HG03097 (cell line): ENCODE results near the gene GUCA1C.

ENCODE experiments used
- ATAC-seq: cut with Tn5 transposase; IDR thresholded peaks from one replicate; pipeline ENCODE4 v1.9.1; 2021; ENCODE audit not compliant: unreplicated experiment, low FRiP score

GUCA1C gene

DNA sequence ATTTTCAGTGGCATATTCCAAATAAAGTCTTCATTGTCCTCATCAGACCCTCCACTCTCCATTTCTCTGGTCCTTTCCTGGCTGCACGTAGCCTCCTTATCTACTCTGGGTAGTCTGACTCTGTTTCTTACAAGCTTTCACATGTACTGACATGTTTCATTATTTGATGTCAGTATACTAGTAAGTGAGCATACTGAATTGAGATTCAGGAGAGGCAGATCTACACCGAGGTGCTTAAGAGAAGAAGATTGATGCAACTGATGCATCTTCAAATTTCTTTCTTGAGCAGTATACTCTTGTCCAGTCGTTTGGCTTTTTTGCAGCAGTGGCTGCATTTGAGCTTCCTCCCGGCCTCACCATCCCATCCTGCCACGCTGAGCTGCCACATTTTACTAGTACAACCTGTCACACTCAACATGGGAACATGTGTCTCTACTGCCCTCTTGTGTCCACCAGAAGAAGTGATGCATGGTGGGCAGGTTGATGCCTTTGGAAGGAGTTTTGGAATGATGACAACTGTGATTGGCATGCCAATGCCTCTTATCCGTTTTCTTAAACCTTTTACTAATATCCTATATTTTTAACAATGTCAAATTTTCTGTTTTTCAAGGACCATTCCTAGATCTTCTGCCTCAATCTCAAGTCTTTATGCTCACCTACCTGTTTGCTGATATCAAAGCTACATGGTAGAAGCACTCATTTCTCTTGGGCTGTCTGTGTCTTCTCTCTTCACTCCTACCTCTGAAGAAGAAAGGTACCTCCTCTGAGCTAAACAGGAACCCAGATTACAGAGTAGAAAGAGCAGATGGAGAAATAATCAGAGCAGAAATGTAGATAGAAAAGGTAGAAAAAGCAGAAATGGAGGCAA lies 38.7 kb downstream of the GUCA1C start:
- peak; percentile 95 for ATAC-seq

DNA sequence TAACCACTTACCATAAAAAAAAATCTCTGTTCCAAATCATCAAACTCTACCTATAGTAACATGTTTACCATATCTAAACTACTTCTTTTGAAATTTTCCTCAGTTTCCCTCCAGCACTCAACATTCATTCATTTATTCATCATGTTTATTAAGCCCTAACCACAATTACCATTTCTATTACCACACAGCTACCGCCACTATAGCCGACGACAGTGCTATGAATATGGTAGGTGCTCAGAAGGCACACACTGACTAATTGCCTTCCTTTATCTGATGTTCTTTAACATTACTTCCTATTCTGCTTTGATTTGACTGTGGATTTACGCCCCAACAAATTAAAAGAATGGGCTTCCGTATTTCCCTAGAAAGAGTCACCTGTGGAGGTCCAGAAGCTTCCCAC lies 43.9 kb downstream of the GUCA1C start:
- no peak for ATAC-seq

DNA sequence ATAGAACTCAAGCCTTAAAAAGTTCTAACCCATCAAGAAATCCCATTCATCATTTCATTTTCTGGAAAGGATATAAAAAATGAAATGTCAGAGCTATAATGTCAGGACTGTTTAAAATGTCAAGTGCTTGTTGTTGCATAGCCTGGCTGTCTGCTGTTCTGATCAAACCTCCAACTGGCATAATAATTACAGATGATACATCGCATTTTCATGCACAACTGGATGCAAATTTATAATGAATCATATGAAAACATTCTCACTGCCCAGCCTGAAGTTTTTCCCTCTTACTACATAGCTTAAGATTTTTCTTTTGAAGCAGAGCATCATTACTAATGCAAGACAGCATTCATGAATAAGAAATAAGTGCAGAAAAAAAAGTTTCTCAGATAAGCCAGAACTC lies 46.5 kb downstream of the GUCA1C start:
- no peak for ATAC-seq

DNA sequence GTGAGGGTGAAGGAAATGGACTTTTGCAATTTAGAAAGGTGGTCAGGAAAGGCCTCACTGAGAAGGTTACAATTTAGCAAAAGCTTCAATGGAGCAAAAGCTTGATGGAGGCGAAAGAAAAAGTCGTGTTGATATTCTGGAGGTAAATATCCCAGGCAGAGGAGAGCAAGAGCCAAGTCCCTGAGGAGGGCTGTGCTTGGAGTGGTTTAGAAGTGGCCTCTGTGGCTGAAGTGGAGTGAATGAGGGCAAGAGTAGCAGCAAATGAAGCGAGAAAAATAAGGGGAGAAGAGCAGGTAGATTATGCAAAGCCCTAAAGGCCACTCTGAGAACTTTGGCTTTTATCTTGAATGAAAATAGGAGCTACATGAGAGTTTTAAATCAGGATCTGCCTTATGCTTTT lies 54.1 kb downstream of the GUCA1C start:
- ATAC-seq: no peak

DNA sequence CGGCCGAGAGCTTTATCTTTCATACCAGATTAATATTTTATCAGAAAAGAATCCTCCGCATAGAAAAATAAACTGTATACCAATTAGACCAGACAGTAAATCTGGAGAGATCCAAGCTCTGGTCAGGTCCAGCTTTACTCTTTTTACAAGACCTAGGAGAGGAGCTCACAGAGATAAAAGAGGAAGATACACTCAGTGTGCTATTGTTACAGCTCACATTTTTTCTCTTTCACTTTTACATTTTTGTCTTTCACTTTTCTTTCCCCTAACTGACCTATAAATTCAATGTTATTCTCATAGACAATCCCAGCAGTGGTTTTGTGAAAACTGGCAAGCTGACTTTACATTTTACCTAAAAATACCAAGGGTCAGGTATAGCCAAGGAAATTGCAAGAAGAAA lies 55.8 kb downstream of the GUCA1C start:
- peak; percentile 82 for ATAC-seq

DNA sequence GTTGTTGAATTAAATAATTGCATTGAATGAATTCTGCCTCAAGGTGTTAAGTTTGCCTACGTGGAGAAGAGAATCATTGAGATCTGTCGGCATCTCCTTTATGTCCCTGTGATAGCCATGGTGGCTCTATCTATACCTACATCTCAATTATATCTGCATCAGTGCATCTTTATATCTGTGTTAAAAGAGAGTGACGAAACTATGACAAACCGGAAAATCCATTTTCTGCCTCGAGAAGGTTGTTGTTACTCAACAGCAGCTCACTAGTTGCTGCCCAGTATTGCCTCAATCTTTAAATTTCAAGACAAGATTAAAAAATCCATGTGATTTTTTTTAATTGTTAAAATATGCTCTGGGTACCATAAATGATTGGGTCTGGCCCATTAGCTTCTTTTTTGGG lies 58.7 kb downstream of the GUCA1C start:
- no peak for ATAC-seq

DNA sequence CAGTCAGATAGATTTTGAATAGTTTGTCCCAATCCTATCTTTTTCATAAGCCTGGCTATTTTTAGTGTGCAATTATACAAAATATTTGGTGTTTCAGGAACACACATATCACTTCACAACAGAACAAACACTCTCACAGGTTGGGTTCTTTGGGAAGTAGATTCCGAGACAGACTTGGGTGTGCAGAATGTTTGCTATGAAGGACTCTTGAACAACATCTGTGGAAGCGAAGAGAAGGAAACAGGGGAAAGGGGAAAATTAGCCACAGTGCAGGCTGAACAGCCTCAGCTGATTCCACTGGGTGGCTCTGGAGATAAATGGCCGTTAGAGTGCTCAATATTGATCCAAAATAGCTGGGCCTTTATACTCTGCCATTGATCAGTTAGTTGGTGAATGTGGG lies 61.8 kb downstream of the GUCA1C start:
- ATAC-seq: no peak

DNA sequence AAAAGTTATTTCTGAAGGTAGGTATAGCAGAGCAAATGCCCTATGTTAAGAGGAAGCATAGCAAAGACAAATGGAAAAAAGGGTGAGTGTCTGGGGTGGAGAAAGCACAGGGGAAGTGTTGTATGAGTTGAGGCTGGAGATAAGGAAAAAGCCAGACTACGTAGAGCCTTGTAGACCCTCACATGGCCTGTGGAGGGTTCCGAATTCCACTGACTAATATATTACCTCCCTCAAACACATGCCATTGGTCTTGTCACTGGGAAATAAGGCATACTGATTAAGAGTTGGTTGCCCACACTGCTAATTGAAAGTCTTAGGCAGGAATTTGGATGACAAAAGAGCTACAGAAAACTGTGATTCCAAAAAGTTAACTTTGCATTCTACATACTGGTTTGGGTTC lies 65.9 kb downstream of the GUCA1C start:
- ATAC-seq: no peak

DNA sequence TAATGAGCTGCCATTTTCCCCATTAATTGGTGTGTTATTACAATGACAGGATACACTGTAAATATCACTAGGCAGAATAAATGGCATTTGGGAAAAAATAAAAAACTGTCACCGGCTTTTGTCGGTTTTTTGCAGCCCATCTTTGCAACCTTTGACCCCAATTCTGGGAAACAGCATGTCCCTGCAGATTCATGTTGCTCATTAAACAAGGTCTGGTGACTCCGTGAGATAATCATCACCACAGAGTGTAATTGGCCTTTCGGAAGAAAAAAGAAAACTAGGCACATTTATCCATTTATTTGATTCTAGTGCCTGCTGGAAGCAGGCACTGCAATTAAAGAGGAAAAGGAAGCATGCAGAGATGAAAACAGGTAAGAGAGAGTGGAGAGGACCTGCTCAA lies 66.6 kb downstream of the GUCA1C start:
- ATAC-seq: no peak

DNA sequence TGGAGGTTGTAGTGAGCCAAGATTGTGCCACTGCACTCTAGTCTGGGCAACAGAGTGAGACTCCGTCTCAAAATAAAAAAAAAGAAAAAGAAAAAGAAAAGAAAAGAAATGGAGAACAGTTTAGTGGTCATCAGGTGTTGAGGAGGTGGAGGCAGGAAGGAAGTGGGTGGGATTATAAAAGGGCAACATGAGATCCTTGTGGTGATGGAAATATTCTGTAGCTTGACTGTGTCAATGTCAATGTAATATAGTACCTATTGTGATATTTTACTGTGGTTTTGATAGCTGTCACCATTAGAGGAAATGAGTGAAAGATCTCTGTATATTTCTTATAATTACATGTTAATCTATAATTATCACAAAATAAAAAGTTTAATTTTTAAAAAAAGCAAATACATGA lies 70.3 kb downstream of the GUCA1C start:
- ATAC-seq: no peak

DNA sequence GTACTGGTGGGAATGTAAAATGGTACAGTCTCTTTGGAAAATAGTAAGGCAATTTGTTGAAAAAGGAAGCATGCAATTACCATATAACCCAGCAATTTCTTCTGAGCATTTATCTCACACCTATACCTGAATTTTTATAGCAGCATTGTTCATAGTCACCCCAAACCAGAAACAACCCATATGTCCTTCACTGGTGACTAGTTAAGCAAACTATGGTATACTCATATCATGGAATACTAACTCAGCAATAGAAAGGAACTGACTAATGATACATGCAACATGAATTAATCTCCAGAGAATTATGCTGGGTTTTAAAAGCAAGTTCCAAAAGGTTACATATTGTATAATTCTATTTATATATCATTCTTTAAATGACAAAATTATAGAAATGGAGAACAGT lies 70.9 kb downstream of the GUCA1C start:
- ATAC-seq: no peak

DNA sequence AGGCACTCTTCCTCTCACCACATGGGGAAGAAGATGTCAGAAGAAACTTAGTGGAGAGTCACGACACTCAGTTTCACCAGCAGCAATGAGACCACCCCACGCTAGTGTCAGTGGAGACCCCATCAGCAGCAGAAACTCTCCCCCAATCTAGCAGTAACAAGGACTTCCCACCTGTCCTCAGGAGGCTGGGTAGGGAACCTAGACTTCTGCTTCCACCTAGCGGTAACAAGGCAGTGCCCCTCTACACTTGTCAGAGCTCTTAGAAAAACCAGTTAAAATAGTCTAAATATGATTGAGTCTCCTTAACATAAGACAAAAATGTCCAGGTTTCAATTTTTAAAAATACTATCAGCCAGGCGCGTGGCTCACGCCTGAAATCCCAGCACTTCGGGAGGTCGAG lies 73.8 kb downstream of the GUCA1C start:
- no peak for ATAC-seq

DNA sequence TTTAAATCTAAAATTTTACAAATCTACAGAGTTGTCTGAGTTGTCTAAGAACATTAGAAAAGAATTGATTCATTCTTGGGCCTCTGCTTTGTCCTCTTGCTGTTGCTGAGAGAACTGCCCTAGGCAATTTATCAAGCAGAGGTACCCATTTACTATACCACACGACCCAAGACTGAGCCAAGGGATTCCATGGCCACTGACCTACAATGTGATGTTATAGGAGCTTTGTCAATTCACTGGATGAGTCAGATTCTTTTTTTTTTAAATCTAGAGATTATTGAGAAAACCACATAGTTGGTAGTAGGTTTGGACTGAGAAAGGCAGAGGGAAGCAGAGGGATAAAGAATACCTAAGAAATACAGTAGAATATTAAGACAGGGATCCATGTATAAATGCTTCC lies 75.8 kb downstream of the GUCA1C start:
- no peak for ATAC-seq

DNA sequence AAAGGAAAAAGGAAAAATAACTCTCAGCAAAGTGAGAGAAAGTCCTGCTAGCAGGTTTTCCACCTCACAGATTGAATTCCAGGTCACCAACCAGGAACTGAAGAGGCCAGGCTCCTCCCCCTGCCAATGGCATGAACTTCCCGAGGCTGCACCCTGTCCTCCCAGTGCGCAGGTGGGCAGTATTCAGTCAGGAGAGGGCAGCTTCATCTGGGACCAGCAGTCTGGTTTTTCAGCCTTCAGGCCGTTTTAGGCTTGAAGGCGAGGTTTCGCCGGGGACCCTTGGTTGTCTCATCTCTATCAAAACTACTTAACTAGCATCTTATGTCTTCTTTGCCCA lies 89.9 kb downstream of the GUCA1C start:
- ATAC-seq: no peak

DNA sequence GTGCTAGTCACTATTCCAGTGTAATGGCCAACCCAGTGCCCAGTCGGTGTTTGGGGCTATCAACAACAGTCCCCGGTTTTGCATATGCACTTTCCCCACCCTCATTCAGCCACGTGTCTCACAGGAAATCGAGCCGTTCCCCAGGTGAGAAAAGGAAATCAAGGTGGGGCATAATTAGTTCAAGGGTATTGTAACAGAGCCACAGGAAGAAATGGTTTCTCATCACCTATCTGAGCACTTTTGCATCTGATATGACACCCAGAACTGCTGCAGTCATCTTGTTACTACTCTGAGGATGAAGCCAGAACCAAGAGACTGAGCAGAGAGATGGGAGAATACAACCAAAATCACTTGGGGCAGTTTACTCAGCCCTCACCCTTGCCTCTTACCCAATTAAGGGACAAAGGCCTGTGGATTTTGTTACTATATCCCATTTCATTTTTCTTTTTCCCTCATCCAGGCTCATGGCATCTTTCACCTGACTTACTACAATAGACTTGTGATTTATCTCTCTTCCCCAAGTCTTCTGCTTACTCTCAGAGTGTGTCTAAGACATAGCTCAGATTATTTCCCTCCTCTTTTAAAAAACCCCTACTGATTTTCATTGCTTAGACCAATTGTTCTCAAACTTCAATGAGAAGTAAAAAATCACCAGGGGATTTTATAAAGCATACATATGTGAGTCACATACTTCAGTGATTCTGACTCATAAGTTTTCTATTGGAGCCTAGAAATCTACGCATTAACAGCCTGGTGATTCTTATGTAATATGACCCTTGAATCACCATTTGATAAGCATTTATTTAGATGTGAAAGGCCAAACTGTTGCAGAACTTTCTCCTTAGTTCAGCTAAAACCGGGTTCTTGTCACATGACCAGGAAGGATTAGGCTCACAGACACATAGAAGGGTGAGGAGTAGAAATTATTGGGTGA lies 90.5 kb downstream of the GUCA1C start:
- no peak for ATAC-seq

DNA sequence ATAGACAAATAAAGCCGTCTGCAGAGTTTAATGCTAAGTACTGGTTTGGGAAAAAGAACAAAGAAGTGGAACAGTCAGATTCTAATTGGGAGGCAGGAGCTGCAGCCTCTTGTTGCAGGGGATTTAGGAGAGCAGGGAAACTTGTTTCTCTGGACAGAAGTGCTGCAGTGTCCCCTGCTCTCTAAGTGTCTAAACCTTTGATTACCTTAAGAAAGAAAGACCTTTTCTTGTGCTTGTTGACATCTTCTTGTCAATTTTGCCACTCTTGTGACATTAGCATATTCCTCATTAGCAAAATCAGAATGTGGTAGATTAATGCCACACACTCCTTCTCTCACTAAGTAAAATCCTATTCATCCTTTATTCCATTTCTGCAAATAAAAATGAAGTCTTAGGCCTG lies 92.3 kb downstream of the GUCA1C start:
- ATAC-seq: no peak
